ENCODE measurements around the gene LOX. TPM values are rescaled to one million over a fixed set of nuclear protein-coding genes. Genes with fewer than 3 reads are reported as not detected.

Gene LOX
- total and polyA plus RNA-seq, 4 donors: 6.6 to 125 (median 24.8) TPM

DNA sequence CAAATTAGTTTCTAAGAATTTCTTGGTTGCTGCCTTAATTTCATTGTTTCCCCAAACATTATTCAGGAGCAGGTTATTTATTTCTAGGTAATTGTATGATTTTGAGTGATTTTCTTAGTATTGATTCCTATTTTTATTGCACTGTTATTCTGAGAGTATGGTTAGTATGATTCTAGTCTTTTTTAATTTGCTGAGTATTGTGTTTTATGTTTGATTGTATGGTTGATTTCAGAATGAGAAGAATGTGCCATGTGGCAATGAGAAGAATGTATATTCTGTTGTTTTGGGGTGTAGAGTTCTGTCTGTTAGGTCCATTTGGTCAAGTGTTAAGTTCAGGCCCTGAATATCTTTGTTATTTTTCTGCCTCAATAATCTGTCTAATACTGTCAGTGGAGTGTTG, 27.1 kb downstream of the LOX start:
- no peak for DNase-seq
- ATAC-seq (ENCODE audit: low FRiP score): no peak
- no peaks in the 10 kb centered on the region for H3K27me3 ChIP-seq (ENCODE audit: control insufficient read depth in 1 of 2, insufficient read depth in 2 of 2, low read length in 1 of 2)
- no peaks in the 10 kb centered on the region for H3K4me1 ChIP-seq (ENCODE audit: control insufficient read depth in 1 of 2, insufficient read depth in 2 of 2, low read length in 2 of 2)
- intact Hi-C loops (cut with DNase I): no loop called here
- no peak overlapping the region for H3K27ac ChIP-seq (ENCODE audit: low read depth in 1 of 2, low read length in 2 of 2)
- H3K4me3 ChIP-seq (ENCODE audit: low read length in 2 of 2): no peak overlapping the region
- H3K9me3 ChIP-seq (ENCODE audit: control insufficient read depth, low read length): no peaks in the 10 kb centered on the region
- H3K36me3 ChIP-seq (ENCODE audit: control insufficient read depth in 1 of 2, insufficient read depth in 2 of 2, low read length in 1 of 2): peaks cover 0 to 2% of the 10 kb centered on the region in 2 donors

DNA sequence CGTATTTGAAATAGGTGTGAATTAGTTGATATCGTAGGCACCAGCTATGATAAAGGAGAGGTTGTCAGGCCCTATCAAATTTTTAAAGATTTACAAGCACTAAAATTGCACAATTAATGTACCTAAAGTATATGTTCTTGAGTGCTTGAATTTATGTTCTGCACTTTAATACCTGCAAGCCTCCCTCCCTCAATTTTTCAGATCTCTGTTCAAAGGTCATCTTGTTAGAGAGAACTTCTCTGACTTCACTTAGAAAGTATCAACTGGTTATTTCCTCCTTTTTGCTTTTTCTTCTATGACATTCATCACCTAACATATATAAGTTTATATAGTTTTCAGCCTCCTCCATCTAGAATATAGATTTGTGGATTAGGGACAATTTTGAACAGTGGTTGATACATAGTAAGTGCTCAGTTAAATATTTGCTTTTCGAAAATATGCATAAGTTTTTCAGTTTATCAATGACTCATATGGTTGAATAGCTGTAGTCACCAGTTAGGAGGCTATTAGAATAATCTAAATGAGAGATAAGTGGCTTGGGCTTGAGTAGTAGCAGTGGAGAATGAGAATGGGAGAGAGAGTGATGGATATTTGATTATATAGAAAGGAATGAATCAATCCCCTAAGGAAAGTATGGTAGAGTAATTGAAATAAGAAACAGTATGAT, 37.3 kb downstream of the LOX start:
- H3K9me3 ChIP-seq (ENCODE audit: control insufficient read depth, low read length): no peaks in the 10 kb centered on the region
- DNase-seq: no peak
- H3K4me1 ChIP-seq (ENCODE audit: control insufficient read depth in 1 of 2, insufficient read depth in 2 of 2, low read length in 2 of 2): no peaks in the 10 kb centered on the region
- no peak overlapping the region for H3K27ac ChIP-seq (ENCODE audit: low read depth in 1 of 2, low read length in 2 of 2)
- H3K36me3 ChIP-seq (ENCODE audit: control insufficient read depth in 1 of 2, insufficient read depth in 2 of 2, low read length in 1 of 2): no peaks in the 10 kb centered on the region
- 88 to 89% methylated on average over 3 of the region's 3 CpGs for WGBS, 2 donors
- intact Hi-C loops (cut with DNase I): no loop called here
- no peak for ATAC-seq (ENCODE audit: low FRiP score)
- no peak overlapping the region for H3K4me3 ChIP-seq (ENCODE audit: low read length in 2 of 2)
- H3K27me3 ChIP-seq (ENCODE audit: control insufficient read depth in 1 of 2, insufficient read depth in 2 of 2, low read length in 1 of 2): no peaks in the 10 kb centered on the region

DNA sequence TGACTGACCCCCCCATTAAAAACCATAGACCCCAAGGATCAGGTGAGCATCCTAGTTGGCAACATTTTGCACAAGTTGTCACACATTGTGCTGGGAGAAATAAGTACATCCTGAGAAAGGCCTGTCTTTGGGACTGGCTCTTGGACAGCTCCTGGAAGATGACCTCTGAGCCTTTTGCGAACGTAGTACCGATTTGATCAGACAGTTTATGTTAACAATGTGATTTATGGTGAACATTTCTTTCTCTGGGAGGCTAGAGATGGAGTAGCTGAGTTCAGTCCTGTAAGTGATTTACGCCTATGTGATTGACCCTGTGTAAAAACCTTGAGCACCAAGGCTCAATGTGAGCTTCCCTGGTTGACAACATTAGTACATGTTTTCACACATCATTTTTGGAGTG, 41.7 kb downstream of the LOX start:
- Histone ChIP-seq H3K9me3 (ENCODE audit: control insufficient read depth, low read length) (no peaks in the 10 kb centered on the region), H3K27ac (ENCODE audit: low read depth in 1 of 2, low read length in 2 of 2) (no peak overlapping the region), H3K4me3 (ENCODE audit: low read length in 2 of 2) (no peak overlapping the region), H3K4me1 (ENCODE audit: control insufficient read depth in 1 of 2, insufficient read depth in 2 of 2, low read length in 2 of 2) (no peaks in the 10 kb centered on the region), H3K36me3 (ENCODE audit: control insufficient read depth in 1 of 2, insufficient read depth in 2 of 2, low read length in 1 of 2) (no peaks in the 10 kb centered on the region), H3K27me3 (ENCODE audit: control insufficient read depth in 1 of 2, insufficient read depth in 2 of 2, low read length in 1 of 2) (no peaks in the 10 kb centered on the region)
- 72 to 82% methylated on average over 4 of the region's 4 CpGs for WGBS, 2 donors
- no peak for ATAC-seq (ENCODE audit: low FRiP score)
- intact Hi-C loops (cut with DNase I): no loop called here
- DNase-seq: no peak

DNA sequence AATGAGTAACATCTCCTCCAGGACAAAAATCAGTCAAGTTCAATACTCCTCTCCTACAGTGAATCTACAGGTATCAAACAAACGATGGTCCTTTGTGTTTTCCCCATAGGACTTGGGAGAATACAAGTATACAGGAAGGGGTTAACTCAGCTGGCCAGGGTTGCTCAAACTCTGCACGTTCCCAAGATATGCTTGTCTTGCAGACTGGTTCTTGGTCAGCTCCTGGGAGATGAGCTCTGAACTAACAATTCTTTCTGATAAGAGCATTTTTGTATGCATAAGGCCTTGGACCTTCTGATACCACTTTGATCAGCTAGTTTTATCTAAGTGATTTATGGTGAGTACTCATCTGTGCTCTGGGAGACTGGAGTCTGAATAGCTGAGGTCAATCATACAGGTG, 42.1 kb downstream of the LOX start:
- ATAC-seq (ENCODE audit: low FRiP score) (no peak), DNase-seq (no peak)
- no peak overlapping the region for H3K27ac ChIP-seq (ENCODE audit: low read depth in 1 of 2, low read length in 2 of 2)
- no peaks in the 10 kb centered on the region for H3K9me3 ChIP-seq (ENCODE audit: control insufficient read depth, low read length)
- whole genome bisulfite sequencing, 2 donors: 54 to 58% methylated on average over 2 of the region's 2 CpGs
- peaks cover 0 to under 1% of the 10 kb centered on the region in 2 donors for H3K36me3 ChIP-seq (ENCODE audit: control insufficient read depth in 1 of 2, insufficient read depth in 2 of 2, low read length in 1 of 2)
- H3K27me3 ChIP-seq (ENCODE audit: control insufficient read depth in 1 of 2, insufficient read depth in 2 of 2, low read length in 1 of 2): no peaks in the 10 kb centered on the region
- H3K4me1 ChIP-seq (ENCODE audit: control insufficient read depth in 1 of 2, insufficient read depth in 2 of 2, low read length in 2 of 2): no peaks in the 10 kb centered on the region
- intact Hi-C loops (cut with DNase I): no loop called here
- H3K4me3 ChIP-seq (ENCODE audit: low read length in 2 of 2): no peak overlapping the region

DNA sequence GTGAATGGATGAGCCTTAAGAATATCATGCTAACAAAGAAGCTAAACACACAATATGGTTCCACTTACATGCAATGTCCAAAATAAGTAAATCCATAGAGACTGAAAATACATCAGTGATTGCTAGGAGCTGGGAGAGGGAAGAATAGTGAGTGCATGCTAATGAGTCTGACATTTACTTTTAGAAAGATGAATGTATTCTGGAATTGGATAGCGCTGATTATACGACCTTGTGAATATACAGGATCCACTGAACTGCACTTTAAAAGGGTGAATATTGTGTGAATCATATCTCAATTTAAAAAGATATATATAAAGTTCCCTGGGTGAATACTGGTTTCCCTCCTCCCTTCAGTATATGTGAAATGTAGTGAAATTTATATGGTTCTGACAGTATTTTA, 46.2 kb downstream of the LOX start:
- no peaks in the 10 kb centered on the region for H3K27me3 ChIP-seq (ENCODE audit: control insufficient read depth in 1 of 2, insufficient read depth in 2 of 2, low read length in 1 of 2)
- ATAC-seq (ENCODE audit: low FRiP score) (no peak), DNase-seq (no peak)
- H3K4me1 ChIP-seq (ENCODE audit: control insufficient read depth in 1 of 2, insufficient read depth in 2 of 2, low read length in 2 of 2): no peaks in the 10 kb centered on the region
- H3K36me3 ChIP-seq (ENCODE audit: control insufficient read depth in 1 of 2, insufficient read depth in 2 of 2, low read length in 1 of 2): peaks cover 0 to 2% of the 10 kb centered on the region in 2 donors
- H3K9me3 ChIP-seq (ENCODE audit: control insufficient read depth, low read length): no peaks in the 10 kb centered on the region
- WGBS, 2 donors: 94 to 95% methylated on average over 2 of the region's 2 CpGs
- no peak overlapping the region for H3K4me3 ChIP-seq (ENCODE audit: low read length in 2 of 2)
- no peak overlapping the region for H3K27ac ChIP-seq (ENCODE audit: low read depth in 1 of 2, low read length in 2 of 2)
- intact Hi-C loops (cut with DNase I): no loop called here

DNA sequence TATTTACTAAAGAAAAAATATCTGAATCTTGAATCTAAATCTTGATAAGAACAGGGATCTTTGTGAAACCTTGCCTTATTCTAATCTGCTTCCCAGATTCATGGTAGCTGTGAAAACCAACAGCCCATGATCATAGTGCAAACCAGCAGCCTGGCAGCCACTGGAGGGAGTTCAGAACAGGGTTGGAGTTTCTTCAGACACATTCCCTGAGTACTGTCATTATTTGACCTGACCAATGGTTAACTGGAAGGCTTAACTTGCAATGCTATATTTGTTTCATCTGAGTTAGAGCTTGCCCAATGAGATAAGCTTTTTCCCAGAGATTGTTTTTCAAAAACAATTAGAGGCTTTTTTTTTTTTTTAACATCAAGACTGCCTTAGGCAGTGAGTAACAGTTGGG, 47.8 kb downstream of the LOX start:
- no peaks in the 10 kb centered on the region for H3K9me3 ChIP-seq (ENCODE audit: control insufficient read depth, low read length)
- H3K27me3 ChIP-seq (ENCODE audit: control insufficient read depth in 1 of 2, insufficient read depth in 2 of 2, low read length in 1 of 2): no peaks in the 10 kb centered on the region
- peaks cover 0 to 2% of the 10 kb centered on the region in 2 donors for H3K36me3 ChIP-seq (ENCODE audit: control insufficient read depth in 1 of 2, insufficient read depth in 2 of 2, low read length in 1 of 2)
- intact Hi-C loops (cut with DNase I): no loop called here
- no peak for ATAC-seq (ENCODE audit: low FRiP score)
- H3K27ac ChIP-seq (ENCODE audit: low read depth in 1 of 2, low read length in 2 of 2): no peak overlapping the region
- no peaks in the 10 kb centered on the region for H3K4me1 ChIP-seq (ENCODE audit: control insufficient read depth in 1 of 2, insufficient read depth in 2 of 2, low read length in 2 of 2)
- no peak overlapping the region for H3K4me3 ChIP-seq (ENCODE audit: low read length in 2 of 2)
- DNase-seq: no peak

DNA sequence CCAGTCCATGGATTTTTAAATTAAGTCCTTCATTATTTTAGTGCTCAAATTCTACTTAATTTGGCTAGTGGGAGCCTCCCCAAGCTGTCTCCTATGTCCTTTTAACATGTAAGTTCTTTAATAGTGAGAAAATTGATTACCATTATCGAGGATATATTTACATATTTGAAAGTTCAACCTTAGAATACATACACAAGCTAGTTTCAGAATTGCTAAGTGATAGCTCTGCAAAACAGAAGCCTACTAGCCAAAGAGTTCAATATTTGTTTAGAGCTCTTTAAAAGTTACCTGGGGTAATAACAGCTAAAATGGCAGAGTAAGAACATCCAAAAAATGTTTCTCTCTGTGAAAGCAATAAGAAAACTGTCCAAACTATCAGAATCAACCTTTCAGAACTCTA, 48.2 kb downstream of the LOX start:
- Histone ChIP-seq H3K9me3 (ENCODE audit: control insufficient read depth, low read length) (no peaks in the 10 kb centered on the region), H3K27ac (ENCODE audit: low read depth in 1 of 2, low read length in 2 of 2) (no peak overlapping the region), H3K27me3 (ENCODE audit: control insufficient read depth in 1 of 2, insufficient read depth in 2 of 2, low read length in 1 of 2) (no peaks in the 10 kb centered on the region), H3K36me3 (ENCODE audit: control insufficient read depth in 1 of 2, insufficient read depth in 2 of 2, low read length in 1 of 2) (peaks cover 0 to 2% of the 10 kb centered on the region in 2 donors), H3K4me3 (ENCODE audit: low read length in 2 of 2) (no peak overlapping the region), H3K4me1 (ENCODE audit: control insufficient read depth in 1 of 2, insufficient read depth in 2 of 2, low read length in 2 of 2) (no peaks in the 10 kb centered on the region)
- intact Hi-C loops (cut with DNase I): no loop called here
- ATAC-seq (ENCODE audit: low FRiP score) (no peak), DNase-seq (no peak)
- WGBS, 2 donors: 93 to 94% methylated on average over 1 of the region's 1 CpG

DNA sequence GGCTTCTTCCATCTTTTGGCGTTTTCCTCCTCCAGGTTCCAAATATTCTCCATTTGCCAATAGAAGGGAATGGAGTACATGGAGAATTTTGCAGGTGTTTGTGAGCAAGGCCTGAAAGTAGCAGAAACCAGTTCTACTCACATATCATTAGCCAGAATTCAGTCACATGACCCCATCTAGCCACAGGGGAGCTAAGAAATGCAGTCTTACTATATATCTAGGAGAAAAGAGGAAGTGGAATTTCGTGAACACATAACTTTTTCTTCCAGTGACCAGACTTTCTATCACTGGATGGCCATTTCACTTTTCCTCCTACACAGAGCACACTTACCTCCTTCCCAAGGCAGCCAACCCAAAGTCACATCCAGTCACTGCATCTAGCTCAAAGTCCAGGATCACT, 55.1 kb downstream of the LOX start:
- DNase-seq (no peak), ATAC-seq (ENCODE audit: low FRiP score) (no peak)
- Histone ChIP-seq H3K4me3 (ENCODE audit: low read length in 2 of 2) (no peak overlapping the region), H3K9me3 (ENCODE audit: control insufficient read depth, low read length) (no peaks in the 10 kb centered on the region), H3K27ac (ENCODE audit: low read depth in 1 of 2, low read length in 2 of 2) (no peak overlapping the region), H3K27me3 (ENCODE audit: control insufficient read depth in 1 of 2, insufficient read depth in 2 of 2, low read length in 1 of 2) (no peaks in the 10 kb centered on the region), H3K36me3 (ENCODE audit: control insufficient read depth in 1 of 2, insufficient read depth in 2 of 2, low read length in 1 of 2) (peaks cover 2 to 3% of the 10 kb centered on the region in 2 donors), H3K4me1 (ENCODE audit: control insufficient read depth in 1 of 2, insufficient read depth in 2 of 2, low read length in 2 of 2) (no peaks in the 10 kb centered on the region)
- 83 to 88% methylated on average over 2 of the region's 2 CpGs for WGBS, 2 donors
- intact Hi-C loops (cut with DNase I): no loop called here

DNA sequence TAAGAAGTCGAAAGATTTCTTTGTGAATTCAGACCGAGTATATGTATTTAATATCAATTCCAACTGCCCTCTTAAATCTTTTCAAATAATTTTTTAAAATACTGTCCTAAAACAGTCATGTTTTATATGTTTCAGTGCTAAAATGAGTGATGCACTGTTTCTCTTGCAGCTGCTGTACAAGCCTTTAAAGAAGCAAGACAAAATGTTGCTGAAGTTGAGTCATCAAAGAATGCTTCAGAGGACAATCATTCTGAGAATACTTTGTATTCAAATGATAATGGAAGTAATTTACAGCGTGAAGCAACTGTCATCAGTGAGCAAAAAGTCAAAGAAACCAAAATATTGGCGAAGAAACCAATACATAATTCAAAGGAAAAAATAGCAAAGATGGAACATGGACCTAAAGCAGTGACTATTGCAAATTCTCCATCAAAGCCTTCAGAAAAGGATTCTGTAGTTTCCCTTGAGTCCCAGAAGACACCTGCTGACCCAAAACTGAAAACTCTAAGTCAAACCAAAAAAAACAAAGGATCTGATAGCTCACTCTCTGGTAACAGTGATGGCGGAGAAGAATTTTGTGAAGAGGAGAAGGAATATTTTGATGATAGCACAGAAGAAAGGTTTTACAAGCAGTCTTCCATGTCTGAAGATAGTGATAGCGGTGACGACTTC, 58.0 kb downstream of the LOX start:
- no peak overlapping the region for H3K4me3 ChIP-seq (ENCODE audit: low read length in 2 of 2)
- WGBS, 2 donors: 94 to 95% methylated on average over 7 of the region's 7 CpGs
- peaks cover 2 to 3% of the 10 kb centered on the region in 2 donors for H3K36me3 ChIP-seq (ENCODE audit: control insufficient read depth in 1 of 2, insufficient read depth in 2 of 2, low read length in 1 of 2)
- intact Hi-C loops (cut with DNase I): no loop called here
- no peaks in the 10 kb centered on the region for H3K4me1 ChIP-seq (ENCODE audit: control insufficient read depth in 1 of 2, insufficient read depth in 2 of 2, low read length in 2 of 2)
- H3K27me3 ChIP-seq (ENCODE audit: control insufficient read depth in 1 of 2, insufficient read depth in 2 of 2, low read length in 1 of 2): no peaks in the 10 kb centered on the region
- DNase-seq: no peak
- no peak overlapping the region for H3K27ac ChIP-seq (ENCODE audit: low read depth in 1 of 2, low read length in 2 of 2)
- ATAC-seq (ENCODE audit: low FRiP score): no peak
- H3K9me3 ChIP-seq (ENCODE audit: control insufficient read depth, low read length): no peaks in the 10 kb centered on the region

All from aorta (tissue), 5 donors.